GM19023 (cell line): ENCODE data around the gene SLX9.
"Not testable (repeated sequence)": the region's sequence is repeated elsewhere in the genome, so short reads cannot be mapped to it uniquely, and the experiment has no call there.

Source experiments
- ATAC-seq: cut with Tn5 transposase; IDR thresholded peaks from one replicate; pipeline ENCODE4 v1.9.1; 2021; ENCODE audit warnings: mild to moderate bottlenecking, moderate library complexity; ENCODE audit not compliant: unreplicated experiment

SLX9 gene

DNA sequence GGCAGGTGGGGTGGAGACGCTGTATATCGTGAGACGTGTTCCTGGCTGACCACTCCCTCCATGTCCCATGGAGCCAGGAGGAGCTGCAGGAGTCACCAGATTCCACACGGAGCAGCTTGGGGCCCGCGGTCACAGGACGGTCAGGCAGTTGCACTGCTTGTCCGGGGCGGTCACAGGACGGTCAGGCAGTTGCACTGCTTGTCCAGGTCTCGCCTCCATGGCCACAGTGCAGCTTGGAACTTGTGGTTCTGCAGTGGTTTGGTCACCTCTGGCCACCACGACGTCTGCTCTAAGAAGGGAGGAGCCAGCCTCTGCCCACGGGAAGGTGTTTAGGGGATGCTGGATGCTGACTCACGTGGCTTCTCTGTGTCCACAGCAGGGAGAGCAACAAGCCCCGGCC lies 33.0 kb downstream of the SLX9 start:
- ATAC-seq: no peak

GRCh38 chr21:44973598-44973997 lies 33.8 kb downstream of the SLX9 start:
- no peak for ATAC-seq

- ATAC-seq: no peak
These were observed 34.8 kb downstream of the SLX9 start for GRCh38 chr21:44974676-44975075.

DNA sequence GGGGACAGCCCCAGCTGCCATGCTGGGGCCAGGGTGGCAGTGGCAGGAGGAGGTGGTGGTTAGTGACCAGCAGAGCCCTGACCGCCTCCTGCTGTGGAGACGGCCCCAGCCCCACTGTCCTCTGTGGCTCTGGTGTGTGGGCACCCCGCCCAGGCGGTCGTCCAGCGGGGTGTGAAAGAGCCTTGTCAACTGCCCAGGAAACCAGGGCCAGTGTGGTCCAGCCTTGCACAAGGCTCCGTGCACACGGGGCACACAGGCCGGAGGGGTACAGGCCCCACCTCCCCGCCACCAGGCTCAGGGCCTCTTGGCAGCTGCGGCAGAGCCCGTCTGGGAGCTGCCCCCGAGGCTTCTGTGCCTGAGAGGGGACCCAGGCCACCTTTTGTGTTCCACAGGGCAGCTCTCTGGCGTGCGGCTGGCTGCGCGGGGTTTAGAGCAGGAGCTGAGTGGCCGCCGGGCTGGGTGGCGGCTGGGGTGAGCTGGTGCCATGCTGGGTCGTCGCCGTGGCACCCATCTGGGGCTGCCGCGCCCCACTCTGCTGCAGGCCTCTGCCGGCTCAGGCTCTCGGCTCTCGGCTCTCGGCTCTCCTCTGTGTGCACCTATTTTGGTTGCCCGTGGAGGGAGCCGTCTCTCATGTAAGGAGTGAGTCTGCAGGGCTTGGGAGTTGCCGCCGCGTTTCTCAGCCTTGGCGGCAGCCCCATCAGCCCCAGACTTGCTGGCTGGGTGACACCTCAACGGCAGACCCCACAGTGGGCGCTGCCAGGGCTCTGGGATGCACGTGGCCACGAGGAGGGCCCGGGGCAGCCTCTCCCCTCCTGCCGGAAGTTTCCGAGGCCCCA lies 36.1 kb downstream of the SLX9 start:
- ATAC-seq: no peak

GRCh38 chr21:44976556-44977393 lies 36.9 kb downstream of the SLX9 start:
- not testable (repeated sequence) for ATAC-seq

- no peak for ATAC-seq
These were observed 37.9 kb downstream of the SLX9 start for GRCh38 chr21:44977616-44978340.

DNA sequence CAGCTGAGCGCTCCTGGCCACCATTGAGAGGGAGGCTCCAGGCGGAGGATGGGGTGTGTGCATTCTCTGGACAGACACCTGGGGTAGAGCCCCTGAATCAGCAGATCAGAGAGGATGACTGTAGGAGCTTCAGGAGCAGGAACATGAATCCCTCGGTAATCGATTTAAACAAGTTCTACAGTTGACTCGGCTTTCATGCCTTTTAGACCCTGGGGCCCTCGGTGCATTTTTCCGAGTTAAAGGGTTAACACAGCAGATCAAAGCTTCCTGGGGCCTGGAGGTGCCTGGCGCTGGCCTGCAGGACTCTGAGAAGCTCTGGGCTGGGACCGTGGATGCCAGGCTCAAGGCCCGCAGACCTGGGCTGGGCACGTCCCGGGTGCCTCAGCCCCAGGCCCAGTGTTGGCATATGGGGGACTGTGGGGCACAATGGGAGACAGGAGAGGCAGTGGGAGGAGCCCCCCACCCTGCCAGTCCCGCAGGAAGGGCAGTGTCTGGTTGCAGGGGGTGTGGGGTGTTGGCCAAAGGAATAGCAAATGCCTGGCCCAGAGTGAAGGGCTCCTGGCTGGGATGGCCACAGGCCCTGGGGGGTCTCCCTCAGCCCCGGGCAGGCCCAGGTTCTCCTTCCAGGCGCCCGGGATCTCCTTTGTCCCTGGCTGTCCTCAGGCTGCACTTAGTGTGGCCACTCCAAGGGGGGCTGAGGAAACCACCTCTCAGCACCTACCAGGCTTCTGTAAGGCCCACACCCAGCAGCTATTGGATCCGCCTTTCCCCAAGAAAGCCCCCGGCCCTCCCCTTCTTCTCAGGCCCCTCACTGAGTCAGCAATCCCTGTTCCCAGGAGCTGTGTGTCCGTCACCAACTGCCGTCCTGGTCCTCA lies 40.1 kb downstream of the SLX9 start:
- no peak for ATAC-seq

DNA sequence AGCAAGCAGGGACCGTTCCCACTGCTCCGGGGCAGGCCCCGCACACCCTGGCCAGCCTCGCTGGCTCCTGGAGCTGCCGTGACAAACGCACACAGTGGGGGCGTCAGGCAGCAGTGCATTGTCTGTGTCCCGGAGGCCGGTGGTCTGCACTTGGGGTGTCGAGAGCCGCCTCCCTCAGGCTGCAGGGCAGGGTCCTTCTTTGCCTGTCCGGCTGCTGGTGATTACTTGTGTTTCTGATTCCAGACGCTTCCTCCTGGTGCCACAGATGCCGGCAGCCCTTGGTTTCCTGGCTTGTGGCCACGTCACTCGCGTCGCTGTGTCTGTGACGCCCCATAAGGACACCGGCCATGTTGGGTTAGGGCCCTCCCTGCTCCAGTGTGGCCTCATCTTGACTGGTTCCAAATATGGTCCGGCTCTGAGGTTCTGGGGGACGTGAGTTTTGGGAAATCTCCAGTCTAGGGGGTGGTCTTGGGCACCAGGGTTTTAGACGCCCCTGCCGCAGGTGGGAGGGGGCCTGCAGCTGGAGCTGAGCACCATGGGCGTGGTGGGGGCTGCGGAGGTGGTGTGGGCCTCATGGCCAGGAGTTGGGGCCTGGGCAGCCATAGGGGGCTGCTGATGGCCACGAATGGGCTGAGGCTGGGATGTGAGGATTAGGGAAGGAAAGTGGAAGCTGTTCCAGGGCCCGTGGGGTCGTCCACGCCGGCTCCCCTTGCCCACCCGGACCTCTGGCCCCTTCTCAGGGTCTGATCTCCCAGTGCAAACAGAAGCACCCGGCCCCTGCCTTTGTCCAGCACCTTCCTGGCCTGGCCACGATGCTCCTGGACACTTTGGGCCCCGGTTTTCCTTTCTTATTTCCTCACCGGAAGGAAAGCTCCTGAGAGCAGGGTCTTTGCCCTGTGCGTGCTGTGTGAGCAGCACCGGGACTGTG lies 41.0 kb downstream of the SLX9 start:
- ATAC-seq: no peak

DNA sequence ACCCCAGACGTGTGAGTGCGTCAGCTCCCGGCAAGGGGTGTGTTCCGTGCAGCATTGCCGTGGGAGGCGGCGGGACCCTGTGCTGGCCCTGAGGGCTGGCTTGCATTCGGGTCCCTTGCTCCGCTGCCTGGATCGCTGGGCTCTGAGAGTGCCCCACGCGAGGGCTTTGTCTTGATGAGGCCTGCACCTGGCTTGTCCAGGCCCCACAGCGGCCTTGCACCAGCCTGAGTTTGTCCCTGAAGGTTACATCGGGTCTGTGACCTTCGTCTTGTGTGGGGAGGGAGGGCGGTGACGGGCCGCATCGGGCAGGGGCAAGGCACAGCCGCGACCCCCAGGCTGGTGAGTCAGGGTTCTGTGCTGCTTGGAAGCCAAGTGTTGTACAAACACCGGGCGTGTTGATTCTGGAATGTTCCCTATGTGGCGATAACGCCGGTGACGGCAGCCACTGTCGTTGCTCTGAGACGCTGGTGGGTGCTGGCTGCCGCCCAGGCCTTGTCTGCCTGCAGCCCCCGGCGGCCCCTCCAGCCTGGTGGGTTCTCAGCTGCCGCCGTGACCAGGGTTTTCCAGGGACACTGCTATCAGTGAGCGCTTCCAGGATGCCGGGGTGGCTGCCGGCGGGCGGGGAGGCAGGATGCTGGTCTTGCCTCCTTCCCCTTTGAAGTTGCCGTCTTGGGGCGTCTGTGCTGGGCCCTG lies 42.9 kb downstream of the SLX9 start:
- no peak for ATAC-seq

DNA sequence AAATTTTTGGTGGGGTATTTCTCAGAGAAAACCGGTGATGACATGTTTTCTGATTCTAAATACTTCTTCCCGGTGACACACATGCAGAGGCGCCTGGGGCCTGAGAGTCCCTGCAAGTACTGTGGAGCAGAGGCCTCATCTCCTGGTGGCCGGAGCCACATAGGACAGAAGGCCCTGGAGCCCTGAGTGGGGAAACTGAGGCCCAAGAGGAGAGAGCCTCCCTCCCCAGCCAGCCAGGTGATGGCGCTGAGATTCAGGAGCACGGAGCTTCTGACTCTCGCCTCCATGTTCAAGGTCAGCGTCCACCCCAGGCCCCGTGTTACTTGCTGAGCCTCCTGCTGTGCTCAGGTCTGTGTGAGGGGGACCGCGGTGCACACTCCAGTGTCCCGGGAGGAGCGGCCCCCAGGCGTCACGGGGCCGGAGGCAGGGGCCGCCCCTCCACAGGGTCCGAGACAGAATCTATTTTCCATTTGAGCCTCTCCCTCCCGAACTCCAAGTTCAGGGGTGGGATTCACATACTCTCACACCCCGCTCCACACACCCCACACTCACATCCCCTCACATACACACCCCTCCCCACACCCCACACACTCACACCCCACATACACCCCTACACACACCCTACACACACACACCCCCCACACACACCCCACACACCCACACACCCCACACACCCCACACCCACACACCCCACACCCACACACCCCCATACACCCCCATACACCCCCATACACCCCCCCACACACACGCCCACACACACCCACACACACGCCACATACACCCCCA lies 43.8 kb downstream of the SLX9 start:
- ATAC-seq: no peak

DNA sequence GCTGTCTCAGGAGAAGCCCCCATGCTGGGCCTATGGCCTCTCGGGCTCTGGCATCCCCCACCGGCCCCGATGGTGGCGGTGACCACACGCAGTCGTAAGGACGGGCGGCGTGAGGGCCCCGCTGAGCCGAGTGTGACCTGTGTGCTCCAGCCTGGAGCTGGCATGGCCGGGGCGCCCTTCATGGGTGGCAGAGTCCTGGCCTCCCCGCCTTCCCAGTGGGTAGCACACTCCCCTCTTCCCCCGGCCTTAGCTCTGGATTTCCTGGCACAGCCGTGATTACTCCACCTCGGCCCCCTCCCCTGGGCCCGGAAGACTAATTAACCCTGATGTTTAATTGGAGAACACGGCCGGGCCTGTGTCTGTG lies 44.6 kb downstream of the SLX9 start:
- ATAC-seq: no peak

DNA sequence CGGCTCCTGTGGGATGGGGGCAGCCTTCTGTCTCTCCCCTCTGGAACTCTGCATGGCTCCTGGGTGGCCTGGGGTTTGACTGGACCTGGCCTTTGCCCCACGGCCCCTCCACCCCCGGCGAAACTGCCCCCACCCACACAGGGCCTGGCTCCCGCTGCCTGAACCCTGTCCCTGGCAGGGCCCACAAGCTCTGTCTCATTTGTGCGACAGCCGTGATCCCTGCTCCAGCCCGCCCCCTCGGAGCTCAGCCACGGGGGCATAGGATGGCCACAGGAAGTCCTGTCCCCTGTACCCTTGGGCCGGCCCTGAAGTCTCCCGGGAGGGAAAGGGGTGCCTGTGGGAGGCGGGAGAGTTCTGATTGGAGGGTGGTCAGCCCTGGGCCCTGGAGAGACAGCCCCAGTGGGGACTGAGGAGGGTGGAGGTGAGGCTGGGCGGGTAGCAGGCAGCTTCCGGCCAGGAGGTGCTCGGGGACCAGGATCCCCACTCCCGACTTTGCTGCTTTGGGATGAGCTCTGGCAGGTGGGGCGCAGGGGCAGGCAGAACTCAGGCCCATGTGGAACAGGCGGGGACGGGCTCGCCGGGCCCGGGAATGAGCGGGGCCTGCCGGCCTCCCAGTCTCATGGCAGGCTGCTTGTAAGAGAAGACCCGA lies 45.1 kb downstream of the SLX9 start:
- no peak for ATAC-seq

GRCh38 chr21:44985441-44986401 lies 45.9 kb downstream of the SLX9 start:
- no peak for ATAC-seq

DNA sequence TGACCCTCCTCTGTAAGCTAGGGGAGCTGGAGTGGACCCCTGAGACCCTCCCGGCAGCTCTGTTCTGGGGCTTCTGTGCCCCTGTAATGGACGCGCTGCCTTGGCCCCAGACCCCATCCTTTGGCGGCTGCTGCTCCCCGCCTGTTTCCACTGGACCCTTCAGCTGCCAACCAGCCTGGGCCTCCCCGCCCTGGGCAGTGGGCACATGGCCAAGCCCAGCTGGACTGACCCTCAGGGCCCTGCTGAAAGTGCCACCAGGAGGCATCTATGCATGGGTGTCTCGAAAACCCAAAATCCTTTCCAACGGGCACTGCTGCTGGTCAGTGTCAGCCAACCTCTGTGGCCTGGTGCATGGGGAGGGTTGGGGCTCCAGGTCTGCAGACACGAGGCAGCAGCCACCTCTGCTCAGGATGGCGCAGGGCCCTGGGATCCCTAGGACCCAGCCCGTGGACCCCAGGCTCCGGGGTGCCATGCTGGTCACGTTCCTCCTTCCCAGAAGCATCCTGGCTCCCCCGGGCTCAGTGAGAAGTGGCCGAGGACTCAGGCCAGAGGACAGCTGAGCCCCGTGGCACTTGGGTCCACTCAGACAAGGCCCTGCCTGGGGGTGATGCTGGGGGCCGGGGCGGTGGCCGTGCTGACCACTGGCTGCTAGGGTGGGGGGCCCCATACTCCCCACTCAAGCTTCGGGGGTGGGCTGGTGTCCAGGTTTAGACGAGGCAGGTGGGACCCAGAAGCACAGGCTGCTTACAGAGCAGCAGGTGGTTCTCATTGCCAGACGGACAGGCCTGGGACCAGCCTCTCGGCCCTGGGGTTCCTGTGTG lies 46.9 kb downstream of the SLX9 start:
- no peak for ATAC-seq

- no peak for ATAC-seq
These were observed 47.6 kb downstream of the SLX9 start for GRCh38 chr21:44987301-44987885.
